Activated T-cell treated with anti-CD3 and anti-CD28 coated beads for 48 hours (primary cell): Measurements from ENCODE around the gene SARDH.
A peak's percentile ranks its signal among the peaks of the same experiment; 100 is the strongest.
"Not testable (repeated sequence)": the region's sequence is repeated elsewhere in the genome, so short reads cannot be mapped to it uniquely, and the experiment has no call there.

Experiments
- DNase-seq: peaks from one replicate; pipeline ENCODE4 v3.0.0-alpha.2; 2020; ENCODE audit warnings: low read depth

Gene SARDH

DNA sequence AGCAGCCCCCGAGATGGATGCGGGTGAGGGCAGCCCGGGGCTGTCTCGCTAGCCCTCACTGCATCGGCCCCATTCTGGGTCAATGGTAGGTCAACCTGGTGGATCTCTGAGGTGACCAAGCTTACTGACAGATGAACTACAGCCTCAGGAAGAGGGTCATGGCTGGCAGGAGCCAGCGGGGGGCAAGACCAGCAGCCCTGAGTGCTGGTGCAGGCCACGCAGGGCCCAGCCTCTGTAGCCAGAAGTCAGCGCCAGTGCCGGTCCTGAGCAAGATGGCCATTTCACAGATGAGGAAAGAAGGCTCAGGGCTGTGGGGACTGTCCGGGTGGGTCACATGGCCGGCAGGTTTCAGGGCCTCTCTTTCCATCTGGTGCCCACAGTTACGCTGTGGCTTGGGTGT lies 107.0 kb downstream of the SARDH start:
- DNase-seq, result no peak

DNA sequence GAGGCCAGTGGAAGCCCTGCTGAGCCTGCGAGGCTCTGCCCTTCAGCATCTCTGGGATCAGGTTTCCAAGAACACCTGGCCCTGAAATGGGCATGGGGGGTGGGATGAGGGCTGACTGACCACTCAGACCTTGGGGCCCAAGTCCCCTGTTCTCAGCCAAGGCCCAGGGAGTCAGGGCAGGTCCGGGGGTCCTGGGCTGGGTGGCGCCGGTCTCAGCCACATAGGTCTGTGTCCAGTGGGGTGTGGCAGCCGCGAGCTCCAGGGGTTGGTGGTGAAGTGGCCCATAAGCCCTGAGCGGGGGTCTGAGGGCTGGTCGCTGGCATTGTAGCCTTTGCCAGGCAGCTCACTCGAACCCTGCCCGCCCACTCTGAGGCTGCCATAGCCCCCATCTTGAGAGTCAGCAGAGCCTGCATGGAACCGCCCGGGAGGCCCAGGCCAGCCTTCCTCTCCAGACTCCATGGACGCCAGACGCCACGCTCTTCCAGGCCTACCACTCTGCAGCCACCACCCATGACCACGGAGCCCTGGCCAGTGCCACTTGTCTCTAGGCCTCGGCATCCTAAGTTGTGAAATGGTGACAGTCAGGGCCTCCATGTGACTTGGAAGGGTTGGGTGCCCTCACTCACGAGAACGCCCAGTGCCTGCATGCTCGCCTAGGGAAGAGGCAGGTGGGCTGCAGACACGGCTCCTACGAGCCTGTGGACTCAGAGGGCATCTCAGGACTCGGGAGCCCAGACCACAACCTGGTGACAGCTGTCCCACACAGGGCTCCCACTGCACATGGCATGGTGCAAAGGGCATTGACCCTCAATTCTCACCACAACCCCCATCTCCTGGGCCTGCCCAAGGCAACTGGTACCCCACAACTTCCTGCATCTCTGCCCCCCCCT lies 108.7 kb downstream of the SARDH start:
- no peak for DNase-seq

DNA sequence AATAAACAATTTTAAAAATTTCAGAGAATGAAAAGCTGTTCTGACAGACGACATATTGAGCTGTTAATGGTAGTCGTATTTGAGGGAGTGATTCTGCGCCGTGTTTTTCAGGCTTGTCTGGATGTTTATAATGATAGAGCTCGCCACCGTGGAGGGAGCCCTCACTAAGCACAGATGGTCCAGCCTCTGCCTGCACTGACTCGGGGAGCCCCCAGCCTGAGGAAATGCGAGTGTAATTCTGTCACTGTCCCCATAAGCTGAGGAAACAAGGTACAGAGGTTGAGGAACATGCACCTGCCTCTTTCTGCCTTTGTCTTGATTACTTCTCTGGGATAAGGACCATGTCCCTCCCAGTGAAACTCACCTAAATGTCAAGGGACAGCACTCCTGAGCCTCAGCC lies 109.4 kb downstream of the SARDH start:
- DNase-seq, result no peak

DNA sequence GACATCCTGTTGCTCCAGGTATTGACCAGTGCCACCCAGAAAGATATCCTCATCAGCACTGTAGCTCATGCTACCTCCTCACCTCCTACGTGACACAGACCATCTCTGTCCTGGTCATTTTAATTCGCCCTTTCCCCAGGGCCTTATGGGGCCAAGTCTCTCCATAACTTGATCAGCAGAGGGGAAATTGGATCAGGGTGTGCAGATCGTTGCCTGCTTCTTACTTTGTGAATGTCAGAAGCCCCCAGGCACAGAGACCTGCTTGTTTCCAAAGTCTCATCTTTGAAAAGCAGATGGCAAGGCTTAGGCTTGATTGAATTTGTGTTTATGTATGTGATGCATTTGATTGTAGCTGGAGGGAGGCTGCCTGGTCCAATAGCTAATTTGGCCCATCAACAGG lies 110.8 kb downstream of the SARDH start:
- DNase-seq, result no peak

DNA sequence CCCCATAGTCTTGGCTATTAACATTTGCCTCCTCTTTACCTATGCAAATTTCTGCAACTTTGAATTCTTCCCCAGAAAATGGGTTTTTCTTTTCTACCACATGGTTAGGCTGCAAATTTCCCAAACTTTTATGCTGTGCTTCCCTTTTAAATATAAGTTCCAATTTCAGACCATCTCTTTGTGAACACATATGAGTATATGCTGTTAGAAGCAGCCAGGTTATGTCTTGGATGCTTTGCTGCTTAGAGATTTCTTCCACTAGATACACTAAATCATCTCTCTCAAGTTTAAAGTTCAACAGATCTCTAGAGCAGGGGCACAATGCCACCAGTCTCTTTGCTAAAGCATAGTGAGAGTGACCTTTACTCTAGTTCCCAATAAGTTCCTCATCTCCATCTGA lies 112.1 kb downstream of the SARDH start:
- DNase-seq, result not testable (repeated sequence)

DNA sequence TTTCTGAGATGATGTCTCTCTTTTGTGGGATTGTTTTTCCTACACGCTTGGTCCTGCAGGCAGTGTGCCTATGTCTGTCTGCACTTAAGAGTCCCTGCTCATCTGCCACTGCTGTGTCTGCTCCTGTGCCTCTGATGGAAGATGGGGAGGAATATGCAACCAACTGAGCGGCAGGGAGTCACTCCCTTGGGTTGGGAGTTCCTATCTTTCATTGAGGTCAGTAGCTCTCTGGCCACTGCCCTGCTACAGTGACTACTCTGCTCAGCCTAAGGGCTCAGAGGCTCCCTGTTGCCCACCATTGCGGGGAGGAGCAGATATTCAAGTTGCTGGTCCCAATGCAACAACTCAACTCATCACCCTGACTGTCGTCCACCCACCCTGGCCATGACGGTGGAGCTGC lies 115.6 kb downstream of the SARDH start:
- DNase-seq, result no peak

DNA sequence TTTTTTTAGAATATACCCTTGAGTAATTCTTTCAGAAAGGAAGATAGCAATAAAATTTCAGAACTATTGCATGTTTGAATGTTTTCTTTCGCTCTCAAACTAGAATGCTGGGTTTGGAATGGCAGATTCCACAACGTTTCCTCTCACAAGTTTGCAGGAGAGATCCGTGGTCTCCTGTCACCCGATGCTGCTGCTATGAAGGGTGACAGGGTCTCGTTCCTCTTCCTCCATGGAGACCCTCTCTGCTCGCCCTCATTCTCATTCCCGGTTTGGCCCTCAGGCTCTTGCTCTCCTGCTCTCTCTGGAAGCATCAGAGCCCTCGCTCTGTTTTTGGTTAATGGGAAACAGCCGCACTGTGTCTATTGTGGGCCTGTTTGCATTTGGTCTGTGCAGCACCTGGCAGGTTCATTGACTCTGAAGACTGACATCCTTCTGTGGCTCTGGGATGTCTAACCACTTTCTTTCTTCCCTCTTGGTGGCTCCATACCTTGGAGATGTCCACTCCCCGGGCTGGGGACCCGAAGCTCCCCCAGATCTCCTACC lies 116.4 kb downstream of the SARDH start:
- no peak for DNase-seq

DNA sequence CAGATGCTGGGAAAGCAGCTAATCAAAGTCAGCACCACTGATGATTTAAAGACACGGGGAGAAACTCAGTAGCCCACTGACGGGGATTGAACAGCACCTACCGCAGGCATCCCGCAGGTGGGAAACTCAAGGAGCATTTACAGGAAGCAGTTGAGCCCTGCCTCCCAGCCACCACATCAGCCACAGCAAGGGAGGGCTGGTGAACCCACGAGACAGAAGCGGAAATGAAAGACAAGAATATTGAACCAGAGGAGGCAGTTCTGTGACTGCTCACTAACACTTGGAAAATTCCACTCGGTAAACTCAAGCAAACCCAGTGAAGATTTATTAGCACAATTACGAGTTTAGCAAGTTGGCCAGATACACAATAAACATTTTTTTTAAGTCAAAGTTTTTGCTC lies 118.4 kb downstream of the SARDH start:
- DNase-seq, result peak; percentile 36

DNA sequence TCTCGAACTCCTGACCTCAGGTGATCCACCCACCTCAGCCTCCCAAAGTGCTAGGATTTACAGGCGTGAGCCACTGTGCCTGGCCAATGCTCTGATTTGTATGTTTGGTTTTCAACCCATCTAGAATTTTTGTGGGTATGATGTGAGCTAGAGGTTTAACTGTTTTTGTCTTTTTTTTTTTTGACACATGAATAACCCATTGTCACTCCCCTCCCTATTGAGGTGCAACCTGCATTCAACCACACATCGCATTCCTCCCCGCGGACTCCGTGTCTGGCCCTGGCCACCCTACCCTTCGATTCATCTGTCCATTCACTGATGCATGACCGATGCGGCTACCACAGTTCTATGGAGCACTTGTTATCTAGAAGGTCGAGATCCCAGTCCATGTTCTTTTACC lies 119.4 kb downstream of the SARDH start:
- no peak for DNase-seq

DNA sequence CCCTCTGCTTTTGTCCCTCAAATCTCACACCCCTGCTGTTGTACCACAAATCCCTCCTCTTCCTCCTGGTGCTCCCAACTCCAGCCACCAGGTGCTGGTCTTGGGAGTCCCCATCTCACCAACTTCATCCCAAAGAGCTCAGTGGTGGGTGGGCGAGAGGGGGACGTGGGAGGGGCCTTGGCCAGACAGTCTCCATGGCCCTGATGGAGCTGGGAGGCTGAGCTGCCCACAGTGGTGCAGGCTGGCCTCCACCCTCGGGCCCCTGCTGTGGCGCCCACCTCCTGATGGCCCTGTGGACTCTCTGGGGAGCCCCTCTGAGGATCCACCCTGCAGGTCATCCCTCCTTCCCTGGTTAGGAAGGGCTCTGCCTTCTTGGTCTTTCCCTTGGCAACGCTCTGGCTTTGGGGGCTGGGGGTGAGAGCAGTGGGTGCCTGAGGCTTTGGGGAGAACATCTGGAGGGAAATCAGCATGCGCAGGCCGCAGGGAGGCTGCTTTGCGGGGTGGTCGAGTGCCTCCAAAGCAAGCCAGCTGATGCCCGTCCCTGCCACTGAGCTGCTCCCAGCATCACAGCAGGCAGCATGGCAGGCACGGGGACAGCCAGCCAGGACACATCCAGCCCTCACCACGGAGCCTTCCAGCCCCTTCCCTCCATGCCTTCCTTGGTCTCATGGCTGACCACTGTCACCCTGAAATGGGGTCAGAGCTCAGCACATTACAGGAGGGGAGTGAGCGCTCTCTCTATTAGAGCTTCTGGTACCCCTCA lies 121.3 kb downstream of the SARDH start:
- no peak for DNase-seq

DNA sequence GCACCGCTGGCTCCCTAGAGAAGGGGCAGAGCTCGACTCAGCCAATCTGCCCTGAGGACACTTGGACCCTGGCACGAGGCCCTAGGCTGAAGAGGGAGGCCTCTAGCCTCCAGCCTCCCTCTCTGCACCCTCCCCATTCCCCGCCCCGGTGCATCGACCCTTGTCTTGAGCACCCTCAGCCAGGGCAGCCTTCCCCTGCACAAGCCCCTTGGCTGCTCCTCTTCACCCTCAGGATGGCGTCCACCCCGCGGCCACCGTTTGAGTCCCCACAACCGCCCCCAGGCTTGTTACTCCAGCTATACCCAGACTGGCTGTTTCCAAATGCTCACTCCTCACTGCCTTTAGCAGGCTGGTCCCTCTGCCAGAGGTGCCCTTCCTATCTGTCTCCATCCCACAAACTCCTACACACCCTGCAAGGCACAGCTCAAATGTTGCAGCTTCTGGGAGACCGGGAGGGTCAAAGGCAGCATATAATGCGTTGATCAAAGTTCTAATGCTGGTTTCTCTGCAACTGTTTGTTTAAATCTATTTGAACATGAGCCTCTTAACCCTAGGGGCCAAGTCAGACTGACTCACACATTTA lies 122.5 kb downstream of the SARDH start:
- DNase-seq, result no peak

DNA sequence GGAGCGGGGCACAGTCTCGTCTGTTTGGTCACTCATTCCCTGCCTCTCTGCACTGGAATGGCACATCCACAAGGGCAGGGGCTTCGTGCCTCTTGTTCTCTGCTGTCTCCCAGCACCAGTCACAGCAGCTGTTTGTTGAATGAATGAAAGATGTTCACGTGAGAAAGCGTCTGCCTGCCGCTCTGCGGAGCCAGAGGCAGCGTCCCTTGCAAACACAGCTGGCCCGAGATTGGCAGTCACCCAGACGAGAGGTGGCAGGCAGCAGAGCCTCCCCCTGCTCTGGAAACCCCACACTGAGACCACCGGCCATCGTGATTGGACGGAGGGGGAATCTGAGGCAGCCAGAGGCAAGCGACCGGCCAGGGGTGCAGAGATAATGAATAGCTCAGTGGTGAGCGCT lies 123.0 kb downstream of the SARDH start:
- no peak for DNase-seq

DNA sequence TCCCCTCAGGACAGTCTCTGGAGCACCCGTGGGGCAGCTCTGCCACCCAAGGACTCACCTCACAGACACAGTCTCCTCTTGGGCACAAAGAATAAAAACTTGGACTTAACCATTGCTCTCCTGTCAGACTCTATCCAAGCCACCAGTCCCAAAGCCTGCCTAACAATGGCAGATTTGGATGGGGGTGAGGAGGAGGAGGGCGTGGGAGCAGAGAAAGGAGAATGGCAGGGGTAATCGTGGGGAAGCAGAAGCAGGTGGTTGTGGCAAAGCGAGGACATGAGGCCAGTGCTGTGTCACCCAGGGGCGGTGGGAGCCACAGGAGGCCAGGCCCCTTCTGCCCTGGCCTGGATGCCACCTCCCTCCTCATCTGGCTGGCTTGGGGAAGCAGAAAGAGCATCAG lies 123.5 kb downstream of the SARDH start:
- DNase-seq, result no peak

DNA sequence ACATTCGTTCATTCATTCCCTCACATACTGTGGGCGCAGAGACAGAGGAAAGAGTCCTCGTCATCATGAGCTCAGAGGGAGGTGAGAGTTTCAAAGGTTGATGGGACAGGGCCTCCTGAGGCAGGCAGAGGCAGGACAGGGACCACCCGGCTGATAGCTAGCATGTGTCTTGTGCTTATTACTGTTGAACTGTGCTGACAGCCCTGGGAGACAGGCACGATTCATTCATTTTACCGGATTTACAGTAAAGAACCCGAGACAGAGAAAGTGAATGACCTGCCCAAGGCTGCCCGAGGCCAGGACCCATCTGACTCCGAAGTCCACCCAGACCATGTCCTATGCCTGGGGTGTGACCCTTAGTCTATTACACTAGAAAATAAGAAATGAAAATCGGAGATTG lies 124.1 kb downstream of the SARDH start:
- no peak for DNase-seq
